Peyer's patch (tissue), 4 donors: ENCODE results near the gene PEAK1. TPM values are rescaled to one million over a fixed set of nuclear protein-coding genes. Genes with fewer than 3 reads are reported as not detected.

Experiments used
- DNase-seq, 3 donors: peaks; one replicate each; pipeline ENCODE4 v3.0.0-alpha.2; 2017 to 2019
- H3K27ac ChIP-seq, 4 donors: fragments of 200-600 bp; sonication (generic); one replicate each; pipeline ENCODE4 v1.5.1; 2016 to 2019
- H3K27me3 ChIP-seq, 2 donors: fragments of 200-600 bp; sonication (generic); one replicate each; pipeline ENCODE4 v1.5.1; 2019
- H3K36me3 ChIP-seq, 3 donors: fragments of 200-600 bp; sonication (generic); one replicate each; pipeline ENCODE4 v1.5.1; 2016 to 2019
- H3K4me1 ChIP-seq, 4 donors: fragments of 200-600 bp; sonication (generic); one replicate each; pipeline ENCODE4 v1.5.1; 2016 to 2019
- H3K4me3 ChIP-seq, 4 donors: fragments of 200-600 bp; sonication (generic); 1 replicate in 3 of 4; 2 replicates in 1 of 4; pipeline ENCODE4 v1.5.1; 2016 to 2019; ENCODE audit warnings: mild to moderate bottlenecking in 1 of 4
- H3K9me3 ChIP-seq, 4 donors: fragments of 200-600 bp; sonication (generic); one replicate each; pipeline ENCODE4 v1.5.1; 2016 to 2019; ENCODE audit warnings: mild to moderate bottlenecking in 1 of 4
- POLR2A ChIP-seq, 2 donors: fragments of 450-650 bp; IDR thresholded peaks; one replicate each; pipeline ENCODE4 v1.5.1; 2017; ENCODE audit warnings: antibody characterized with exemption in 2 of 2, mild to moderate bottlenecking in 2 of 2, moderate library complexity in 2 of 2
- total RNA-seq, 4 donors: library from RNA; depleted of rRNA; stranded (reverse); fragments of >200 nt; gene quantifications; one replicate each; pipeline ENCODE4 v1.1.0, GENCODE V29; 2016
- TF ChIP-seq, protein P1 (sequence below), 6 experiments: fragments of 450-650 bp in 4 of 6; fragments of 200-600 bp in 2 of 6; sonication (generic) in 1 of 6; IDR thresholded peaks; one replicate each; pipeline ENCODE4 v1.5.1; 2017 to 2019; ENCODE audit warnings: antibody characterized with exemption in 6 of 6, mild to moderate bottlenecking in 3 of 6, moderate library complexity in 1 of 6

The PEAK1 gene
- total RNA-seq, 4 donors from 2014 or later, result 28.7 to 81.7 (median 52.4) TPM

DNA sequence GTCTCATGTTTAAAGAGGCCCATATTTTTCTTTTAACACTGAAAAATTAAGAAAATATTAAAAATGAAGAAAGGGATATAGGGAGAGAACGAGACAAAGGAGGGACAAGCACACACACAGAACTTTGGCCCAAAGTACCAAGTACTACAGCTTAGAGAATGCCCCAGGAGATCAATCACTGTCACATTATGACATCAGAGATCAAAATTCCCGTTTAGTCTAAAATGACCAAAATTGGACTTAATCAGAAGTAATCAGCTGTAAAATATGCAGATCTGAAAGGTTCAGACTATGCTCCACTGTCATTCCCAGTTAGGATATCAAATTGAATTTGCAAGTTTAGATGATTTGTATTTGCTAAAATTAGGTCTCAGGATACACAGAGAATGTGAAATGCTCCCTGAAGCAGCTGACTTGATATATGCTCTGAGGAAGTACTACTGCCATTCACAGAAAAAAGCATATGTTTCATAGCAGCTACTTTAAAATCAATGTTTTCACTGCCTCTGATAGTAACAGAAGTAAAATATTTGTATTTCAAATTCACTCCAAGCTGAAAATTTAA is 123.0 kb downstream of the PEAK1 start:
- Histone ChIP-seq H3K4me1 (no peaks in the 10 kb centered on the region), H3K27ac (no peak overlapping the region), H3K27me3 (no peaks in the 10 kb centered on the region), H3K4me3 (no peak overlapping the region), H3K36me3 (no peaks in the 10 kb centered on the region), H3K9me3 (no peaks in the 10 kb centered on the region)
- no peak for TF ChIP-seq POLR2A (IDR thresholded peaks at IDR 0.05)
- TF ChIP-seq, protein P1, sequence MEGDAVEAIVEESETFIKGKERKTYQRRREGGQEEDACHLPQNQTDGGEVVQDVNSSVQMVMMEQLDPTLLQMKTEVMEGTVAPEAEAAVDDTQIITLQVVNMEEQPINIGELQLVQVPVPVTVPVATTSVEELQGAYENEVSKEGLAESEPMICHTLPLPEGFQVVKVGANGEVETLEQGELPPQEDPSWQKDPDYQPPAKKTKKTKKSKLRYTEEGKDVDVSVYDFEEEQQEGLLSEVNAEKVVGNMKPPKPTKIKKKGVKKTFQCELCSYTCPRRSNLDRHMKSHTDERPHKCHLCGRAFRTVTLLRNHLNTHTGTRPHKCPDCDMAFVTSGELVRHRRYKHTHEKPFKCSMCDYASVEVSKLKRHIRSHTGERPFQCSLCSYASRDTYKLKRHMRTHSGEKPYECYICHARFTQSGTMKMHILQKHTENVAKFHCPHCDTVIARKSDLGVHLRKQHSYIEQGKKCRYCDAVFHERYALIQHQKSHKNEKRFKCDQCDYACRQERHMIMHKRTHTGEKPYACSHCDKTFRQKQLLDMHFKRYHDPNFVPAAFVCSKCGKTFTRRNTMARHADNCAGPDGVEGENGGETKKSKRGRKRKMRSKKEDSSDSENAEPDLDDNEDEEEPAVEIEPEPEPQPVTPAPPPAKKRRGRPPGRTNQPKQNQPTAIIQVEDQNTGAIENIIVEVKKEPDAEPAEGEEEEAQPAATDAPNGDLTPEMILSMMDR (IDR thresholded peaks at IDR 0.05), result no peak
- DNase-seq, result no peak

DNA sequence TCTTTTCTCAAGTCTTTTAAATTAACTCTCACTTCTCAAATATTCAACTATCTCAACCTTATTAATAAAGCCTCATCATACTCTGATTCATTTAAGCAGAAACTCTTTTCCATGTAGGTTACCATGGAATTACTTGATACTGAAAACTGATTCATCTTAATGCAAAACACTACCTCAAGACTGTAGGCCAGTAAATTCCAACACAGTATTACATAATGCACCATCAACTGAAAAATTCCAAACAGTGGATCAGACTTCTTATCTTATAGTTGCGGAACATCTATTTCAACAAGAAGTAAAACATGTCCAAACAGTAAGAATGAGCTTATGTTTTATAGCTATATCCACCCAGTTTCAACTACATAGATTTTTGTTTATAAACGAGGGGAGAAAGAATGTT is 124.5 kb downstream of the PEAK1 start:
- DNase-seq, result no peak
- Histone ChIP-seq H3K27me3 (no peaks in the 10 kb centered on the region), H3K4me3 (no peak overlapping the region), H3K27ac (no peak overlapping the region), H3K36me3 (no peaks in the 10 kb centered on the region), H3K9me3 (no peaks in the 10 kb centered on the region), H3K4me1 (no peaks in the 10 kb centered on the region)
- TF ChIP-seq, protein P1 (IDR thresholded peaks at IDR 0.05), result no peak
- no peak for TF ChIP-seq POLR2A (IDR thresholded peaks at IDR 0.05)

DNA sequence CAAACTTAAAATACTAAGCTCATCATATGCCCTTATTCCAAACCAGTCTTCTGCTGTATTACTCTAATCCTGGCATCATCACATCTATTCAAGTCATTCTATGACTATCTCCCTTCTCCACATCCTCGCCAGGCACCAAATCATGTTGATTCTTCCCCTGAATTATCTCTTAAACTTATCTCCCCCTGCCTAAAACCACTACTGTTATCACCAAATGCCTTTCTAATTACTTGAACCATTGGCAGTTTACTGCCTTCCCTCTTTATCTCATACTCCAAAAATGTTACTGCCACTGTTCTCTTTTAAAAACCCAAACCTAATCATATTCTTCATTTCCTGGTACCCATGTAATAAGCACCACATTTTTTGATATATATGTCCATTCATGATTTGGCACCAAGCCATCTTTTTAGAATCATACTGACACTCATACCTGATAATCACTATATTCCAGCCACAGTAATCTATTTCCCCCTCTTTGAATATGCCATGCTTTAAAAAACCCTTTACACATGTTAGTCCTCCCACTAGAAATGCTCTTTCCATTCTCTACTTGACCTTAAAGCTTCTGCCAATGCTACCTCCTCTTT is 126.8 kb downstream of the PEAK1 start:
- no peak for DNase-seq
- TF ChIP-seq, protein P1 (IDR thresholded peaks at IDR 0.05), result no peak
- no peak for TF ChIP-seq POLR2A (IDR thresholded peaks at IDR 0.05)

DNA sequence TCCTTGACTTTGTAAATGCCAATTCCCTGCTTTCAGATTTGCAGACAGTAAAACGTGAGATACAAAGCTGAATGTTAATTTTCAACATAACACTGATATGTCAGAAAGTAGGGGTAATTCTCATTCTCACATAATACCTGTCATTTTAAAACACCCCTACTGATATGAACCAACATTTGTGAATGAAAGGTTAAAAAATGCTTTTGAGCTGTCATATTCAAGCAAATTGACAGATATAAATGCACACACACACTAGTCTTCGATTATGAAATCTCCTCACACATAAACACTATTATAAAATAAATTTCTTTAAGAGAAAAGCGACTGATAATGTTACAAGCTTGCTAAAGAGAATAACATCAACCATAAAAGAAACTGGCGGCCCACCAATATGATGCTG is 128.8 kb downstream of the PEAK1 start:
- H3K9me3 ChIP-seq, result no peaks in the 10 kb centered on the region
- H3K4me1 ChIP-seq, result no peaks in the 10 kb centered on the region
- no peaks in the 10 kb centered on the region for H3K27me3 ChIP-seq
- TF ChIP-seq POLR2A (IDR thresholded peaks at IDR 0.05), result no peak
- TF ChIP-seq, protein P1 (IDR thresholded peaks at IDR 0.05), result no peak
- no peak overlapping the region for H3K4me3 ChIP-seq
- no peaks in the 10 kb centered on the region for H3K36me3 ChIP-seq
- DNase-seq, result no peak
- H3K27ac ChIP-seq, result no peak overlapping the region

More for the DNA sequence above, 126.8 kb downstream of the PEAK1 start:
- H3K9me3 ChIP-seq, result no peaks in the 10 kb centered on the region
- no peaks in the 10 kb centered on the region for H3K27me3 ChIP-seq
- H3K4me3 ChIP-seq, result no peak overlapping the region
- no peaks in the 10 kb centered on the region for H3K4me1 ChIP-seq
- no peak overlapping the region for H3K27ac ChIP-seq
- no peaks in the 10 kb centered on the region for H3K36me3 ChIP-seq

DNA sequence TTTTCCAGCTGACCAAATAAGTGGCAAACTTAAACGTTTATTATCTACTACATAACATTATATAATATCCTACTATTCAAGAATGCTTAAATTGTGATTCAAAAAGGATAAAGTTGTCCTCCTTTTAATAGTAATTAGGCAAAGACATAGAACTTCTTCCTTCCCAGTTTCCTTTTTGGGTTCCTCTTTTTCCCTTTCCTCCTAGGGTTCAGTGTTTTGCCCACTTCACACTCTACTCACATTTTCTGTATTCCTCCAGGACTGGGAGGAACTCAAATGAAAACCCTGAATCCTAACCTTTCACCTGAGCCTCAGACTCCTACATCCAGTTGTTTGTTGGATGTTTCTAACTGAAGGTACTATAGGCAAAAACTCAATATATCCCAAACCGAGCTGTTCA is 132.5 kb downstream of the PEAK1 start:
- no peak for TF ChIP-seq POLR2A (IDR thresholded peaks at IDR 0.05)
- TF ChIP-seq, protein P1 (IDR thresholded peaks at IDR 0.05), result no peak
- H3K27ac ChIP-seq, result no peak overlapping the region

More for the DNA sequence above, 132.5 kb downstream of the PEAK1 start:
- DNase-seq, result no peak
- Histone ChIP-seq H3K27me3 (no peaks in the 10 kb centered on the region), H3K4me1 (no peaks in the 10 kb centered on the region), H3K36me3 (no peaks in the 10 kb centered on the region), H3K9me3 (no peaks in the 10 kb centered on the region), H3K4me3 (no peak overlapping the region)
